ENCODE data around the gene AVPR1B. TPM values are rescaled to one million over a fixed set of nuclear protein-coding genes. Genes with fewer than 3 reads are reported as not detected.

The AVPR1B gene
- total RNA-seq, 2 experiments from 2014 or later = not detected

GRCh38 chr1:206080026-206080820 lies 37.0 kb downstream of the AVPR1B start:
- no peaks in the 10 kb centered on the region for H3K9me2 ChIP-seq (ENCODE audit: insufficient read depth, low read length)
- intact Hi-C loops (cut with micrococcal nuclease; ENCODE audit: unreplicated experiment) = no loop called here
- BruUV-seq (replicated peaks) = no TSS peak
- no peaks in the 10 kb centered on the region for H3K9me3 ChIP-seq (ENCODE audit: low read length)
- H4K20me1 ChIP-seq (ENCODE audit: insufficient read depth, low read length) = no peaks in the 10 kb centered on the region
- H3K4me1 ChIP-seq (ENCODE audit: insufficient read depth, low read length, poor library complexity, severe bottlenecking) = no peaks in the 10 kb centered on the region
- H3K79me2 ChIP-seq (ENCODE audit: insufficient read depth, low read depth, low read length) = no peaks in the 10 kb centered on the region
- H3K4me3 ChIP-seq (ENCODE audit: low read depth, low read length, poor library complexity, severe bottlenecking) = no peak overlapping the region
- peaks cover 10% of the 10 kb centered on the region; the same call in 1 of the 2 replicates for H3K36me3 ChIP-seq (ENCODE audit: insufficient read depth, low read length)
- H3K27ac ChIP-seq (ENCODE audit: low read depth, low read length, poor library complexity, severe bottlenecking) = no peak overlapping the region
- no peak for DNase-seq (ENCODE audit: low spot score)
- no peak overlapping the region for H2AFZ ChIP-seq (ENCODE audit: low read length)
- TF ChIP-seq EZH2phosphoT487 (IDR thresholded peaks at IDR 0.05; ENCODE audit: borderline replicate concordance, low read depth, low read length) (no peak), CTCF (conservative IDR thresholded peaks at IDR 0.05; ENCODE audit: low read length) (no peak)
- POLR2A ChIA-PET = no interaction called here
- no peak overlapping the region for H3K4me2 ChIP-seq (ENCODE audit: low read length)
- CTCF ChIA-PET (ENCODE audit: unreplicated experiment) = interaction anchor here (0.5 kb wide), 1 partner anchor 295 kb away, joined by 3 read pairs; no protein-coding TSS in a partner anchor

- intact Hi-C loops (cut with micrococcal nuclease; ENCODE audit: unreplicated experiment) = no loop called here
Observed at GRCh38 chr1:206079135-206079534, 38.1 kb downstream of the AVPR1B start.

More at GRCh38 chr1:206079135-206079534, 38.1 kb downstream of the AVPR1B start:
- POLR2A ChIA-PET = interaction anchor here (0.6 to 0.9 kb wide), 3 partner anchors 16 to 906 kb away, joined by 3 to 5 read pairs (median 5); no protein-coding TSS in a partner anchor
- Histone ChIP-seq H3K79me2 (ENCODE audit: insufficient read depth, low read depth, low read length) (no peaks in the 10 kb centered on the region), H4K20me1 (ENCODE audit: insufficient read depth, low read length) (no peaks in the 10 kb centered on the region), H3K4me2 (ENCODE audit: low read length) (no peak overlapping the region), H3K9me2 (ENCODE audit: insufficient read depth, low read length) (no peaks in the 10 kb centered on the region), H3K36me3 (ENCODE audit: insufficient read depth, low read length) (peaks cover 18% of the 10 kb centered on the region; the same call in 1 of the 2 replicates), H3K9me3 (ENCODE audit: low read length) (no peaks in the 10 kb centered on the region), H3K27ac (ENCODE audit: low read depth, low read length, poor library complexity, severe bottlenecking) (no peak overlapping the region), H3K4me1 (ENCODE audit: insufficient read depth, low read length, poor library complexity, severe bottlenecking) (no peaks in the 10 kb centered on the region), H3K4me3 (ENCODE audit: low read depth, low read length, poor library complexity, severe bottlenecking) (no peak overlapping the region), H2AFZ (ENCODE audit: low read length) (no peak overlapping the region)
- DNase-seq (ENCODE audit: low spot score) = no peak
- TF ChIP-seq CTCF (conservative IDR thresholded peaks at IDR 0.05; ENCODE audit: low read length) (no peak), EZH2phosphoT487 (IDR thresholded peaks at IDR 0.05; ENCODE audit: borderline replicate concordance, low read depth, low read length) (no peak)
- no TSS peak for BruUV-seq (replicated peaks)
- CTCF ChIA-PET (ENCODE audit: unreplicated experiment) = no interaction called here

Data from OCI-LY7 (cell line).